Esophagus muscularis mucosa (tissue), 4 donors: ENCODE results near the gene ATP1A3. TPM values are rescaled to one million over a fixed set of nuclear protein-coding genes. Genes with fewer than 3 reads are reported as not detected.
"Not testable (repeated sequence)": the region's sequence is repeated elsewhere in the genome, so short reads cannot be mapped to it uniquely, and the experiment has no call there.

ENCODE experiments used
- DNase-seq: peaks from one replicate; pipeline ENCODE4 v3.0.0-alpha.2; 2017; ENCODE audit errors: extremely low spot score
- H3K27ac ChIP-seq, 4 donors: fragments of 200-600 bp; sonication (generic); replicated peaks in 1 of 4; 1 replicate in 3 of 4; 2 replicates in 1 of 4; pipeline ENCODE4 v1.5.1; 2016 to 2019; ENCODE audit warnings: mild to moderate bottlenecking in 1 of 4
- H3K27me3 ChIP-seq, 4 donors: fragments of 200-600 bp; sonication (generic); one replicate each; pipeline versions ENCODE4 v1.5.1 to v1.6.0; 2016 to 2019
- H3K36me3 ChIP-seq, 4 donors: fragments of 200-600 bp; sonication (generic); one replicate each; pipeline ENCODE4 v1.5.1; 2016 to 2019
- H3K4me1 ChIP-seq, 4 donors: fragments of 200-600 bp; sonication (generic); one replicate each; pipeline ENCODE4 v1.5.1; 2016 to 2019
- H3K4me3 ChIP-seq, 4 donors: fragments of 200-600 bp; sonication (generic); 1 replicate in 2 of 4; 2 replicates in 2 of 4; pipeline ENCODE4 v1.5.1; 2016 to 2019; ENCODE audit warnings: mild to moderate bottlenecking in 4 of 4, moderate library complexity in 1 of 4
- H3K9me3 ChIP-seq, 4 donors: fragments of 200-600 bp; sonication (generic); 1 replicate in 3 of 4; 2 replicates in 1 of 4; pipeline ENCODE4 v1.5.1; 2016 to 2019
- EP300 ChIP-seq: sonication (generic); formaldehyde crosslinking; IDR thresholded peaks from one replicate; pipeline ENCODE4 v1.6.1; 2017; ENCODE audit warnings: antibody characterized with exemption
- POLR2A ChIP-seq: fragments of 450-650 bp; IDR thresholded peaks from one replicate; pipeline ENCODE4 v1.6.1; 2017; ENCODE audit warnings: antibody characterized with exemption, moderate library complexity, mild to moderate bottlenecking, low read depth
- POLR2AphosphoS5 ChIP-seq, 2 donors: sonication (generic); formaldehyde crosslinking; IDR thresholded peaks; one replicate each; pipeline ENCODE4 v1.6.1; 2017; ENCODE audit warnings: antibody characterized with exemption in 2 of 2
- WGBS: methylation state at CpG from one replicate; pipeline ENCODE4 v1.1.5; 2018; 5-methylcytosine and 5-hydroxymethylcytosine counted together
- intact Hi-C: fragments of 100-400 bp; cut with DNase I; formaldehyde crosslinking; loops from one replicate; pipeline ENCODE4 v1.15.1; 2023
- total RNA-seq, 4 donors: library from RNA; depleted of rRNA; stranded (reverse); fragments of >200 nt; gene quantifications; one replicate each; pipeline versions ENCODE4 v1.1.0 to v1.2.1, GENCODE V29; 2016
- TF ChIP-seq, protein P1 (sequence below), 3 experiments: fragments of 200-600 bp in 2 of 3; fragments of 450-650 bp in 1 of 3; sonication (generic) in 2 of 3; IDR thresholded peaks; one replicate each; pipeline ENCODE4 v1.5.1; 2017 to 2019; ENCODE audit warnings: antibody characterized with exemption in 3 of 3, mild to moderate bottlenecking in 2 of 3, moderate library complexity in 1 of 3

The ATP1A3 gene
- total RNA-seq, 4 donors from 2014 or later = 2.1 to 4.3 (median 3.5) TPM

DNA sequence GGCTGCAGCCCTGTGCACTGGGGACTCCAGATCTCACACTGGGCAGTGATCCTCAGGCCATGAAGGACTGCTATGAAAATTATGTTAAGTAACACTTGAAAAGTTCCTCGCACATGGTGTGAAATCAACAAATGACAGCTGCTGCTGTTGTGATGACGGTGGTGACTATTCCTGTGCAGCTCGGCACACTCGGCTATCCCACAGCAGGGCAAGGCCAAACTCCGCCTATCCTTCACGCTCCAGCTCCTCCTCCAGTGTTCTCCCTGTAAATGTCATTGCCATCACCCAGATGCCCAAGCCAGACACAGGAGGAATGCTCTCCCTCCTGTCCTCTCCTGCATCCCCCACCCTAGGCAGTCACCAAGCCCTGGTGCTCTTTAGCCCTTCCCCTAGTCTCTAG, 44.6 kb upstream of the ATP1A3 start:
- Histone ChIP-seq H3K27me3 (no peaks in the 10 kb centered on the region), H3K4me1 (peaks cover 0 to 8% (median 3%) of the 10 kb centered on the region in 4 donors), H3K27ac (no peak overlapping the region), H3K9me3 (no peaks in the 10 kb centered on the region), H3K36me3 (peaks cover 0 to 69% (median 17%) of the 10 kb centered on the region in 4 donors), H3K4me3 (no peak overlapping the region)
- 69% methylated on average over 6 of the region's 6 CpGs for WGBS
- no peak for DNase-seq
- TF ChIP-seq POLR2A (no peak), POLR2AphosphoS5 (IDR thresholded peaks at IDR 0.05) (no peak), EP300 (no peak)
- TF ChIP-seq, protein P1, sequence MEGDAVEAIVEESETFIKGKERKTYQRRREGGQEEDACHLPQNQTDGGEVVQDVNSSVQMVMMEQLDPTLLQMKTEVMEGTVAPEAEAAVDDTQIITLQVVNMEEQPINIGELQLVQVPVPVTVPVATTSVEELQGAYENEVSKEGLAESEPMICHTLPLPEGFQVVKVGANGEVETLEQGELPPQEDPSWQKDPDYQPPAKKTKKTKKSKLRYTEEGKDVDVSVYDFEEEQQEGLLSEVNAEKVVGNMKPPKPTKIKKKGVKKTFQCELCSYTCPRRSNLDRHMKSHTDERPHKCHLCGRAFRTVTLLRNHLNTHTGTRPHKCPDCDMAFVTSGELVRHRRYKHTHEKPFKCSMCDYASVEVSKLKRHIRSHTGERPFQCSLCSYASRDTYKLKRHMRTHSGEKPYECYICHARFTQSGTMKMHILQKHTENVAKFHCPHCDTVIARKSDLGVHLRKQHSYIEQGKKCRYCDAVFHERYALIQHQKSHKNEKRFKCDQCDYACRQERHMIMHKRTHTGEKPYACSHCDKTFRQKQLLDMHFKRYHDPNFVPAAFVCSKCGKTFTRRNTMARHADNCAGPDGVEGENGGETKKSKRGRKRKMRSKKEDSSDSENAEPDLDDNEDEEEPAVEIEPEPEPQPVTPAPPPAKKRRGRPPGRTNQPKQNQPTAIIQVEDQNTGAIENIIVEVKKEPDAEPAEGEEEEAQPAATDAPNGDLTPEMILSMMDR (IDR thresholded peaks at IDR 0.05) = no peak
- intact Hi-C loops = no loop called here

DNA sequence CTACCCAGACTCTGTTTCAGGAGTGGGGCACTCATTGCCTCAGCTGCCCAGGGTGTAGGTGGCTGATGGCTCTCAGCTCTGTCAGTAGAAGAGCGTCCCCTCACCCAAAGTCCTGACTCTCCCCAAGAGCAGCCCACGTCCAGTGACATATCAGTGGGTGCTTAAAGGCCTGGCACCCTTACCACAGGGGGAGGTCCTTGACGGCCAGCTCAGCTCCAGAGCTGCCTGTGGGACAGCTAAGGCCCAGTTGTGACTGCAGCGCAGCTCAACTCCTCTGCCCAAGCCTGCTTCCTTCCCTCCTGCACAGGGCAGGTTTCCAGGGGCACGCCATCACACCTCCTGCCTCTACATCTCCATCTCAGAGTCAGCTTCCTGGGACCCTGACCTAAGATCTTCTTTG, 43.6 kb upstream of the ATP1A3 start:
- intact Hi-C loops = no loop called here
- TF ChIP-seq POLR2AphosphoS5 (IDR thresholded peaks at IDR 0.05) (no peak), POLR2A (no peak), EP300 (no peak)
- TF ChIP-seq, protein P1 (IDR thresholded peaks at IDR 0.05) = no peak
- H3K27ac ChIP-seq = no peak overlapping the region

DNA sequence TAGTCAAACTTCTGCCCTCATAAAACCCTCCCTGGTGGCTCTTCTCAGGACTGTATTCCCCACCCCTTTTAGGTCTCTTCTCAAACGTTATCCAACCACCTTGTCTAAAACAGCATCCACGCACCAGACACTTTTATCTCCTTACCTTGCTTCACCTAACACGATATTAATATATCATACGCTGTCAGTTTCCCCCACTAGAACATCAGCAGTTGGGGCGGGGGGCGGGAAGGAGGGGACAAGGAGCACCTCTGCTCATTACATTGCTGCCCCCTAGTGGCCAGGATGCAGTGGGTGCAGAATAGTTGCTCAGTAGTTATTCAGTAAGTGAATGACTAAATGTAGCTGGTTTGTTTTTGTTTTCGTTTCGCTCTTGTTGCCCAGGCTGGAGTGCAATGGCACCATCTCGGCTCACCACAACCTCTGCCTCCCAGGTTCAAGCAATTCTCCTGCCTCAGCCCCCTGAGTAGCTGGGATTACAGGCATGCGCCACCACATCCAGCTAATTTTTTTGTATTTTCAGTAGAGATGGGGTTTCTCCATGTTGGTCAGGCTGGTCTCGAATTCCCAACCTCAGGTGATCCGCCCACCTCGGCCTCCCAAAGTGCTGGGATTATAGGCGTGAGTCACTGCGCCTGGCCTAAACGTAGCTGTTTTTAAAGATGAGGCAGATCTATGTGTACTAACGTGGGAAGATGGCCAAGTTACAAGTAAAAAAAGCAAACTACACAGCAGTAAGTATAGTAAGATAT, 40.8 kb upstream of the ATP1A3 start:
- H3K9me3 ChIP-seq, DNase-seq, H3K27me3 ChIP-seq, intact Hi-C loops, H3K27ac ChIP-seq: not testable (repeated sequence)
- Histone ChIP-seq H3K4me1 (peaks cover 8 to 12% (median 9%) of the 10 kb centered on the region in 4 donors), H3K4me3 (peak overlapping the region in 1 of 4 donors; percentile 5), H3K36me3 (peaks cover 0 to 36% (median 7%) of the 10 kb centered on the region in 4 donors)
- TF ChIP-seq, protein P1 (IDR thresholded peaks at IDR 0.05) = peak; percentile 71 to 91 (median 83)
- WGBS = 38% methylated on average over 17 of the region's 17 CpGs

More for the DNA sequence above, 43.6 kb upstream of the ATP1A3 start:
- no peak for DNase-seq
- 73% methylated on average over 5 of the region's 5 CpGs for WGBS
- H3K4me3 ChIP-seq = no peak overlapping the region
- no peaks in the 10 kb centered on the region for H3K27me3 ChIP-seq
- H3K4me1 ChIP-seq = peaks cover under 1 to 8% (median 4%) of the 10 kb centered on the region in 4 donors
- H3K9me3 ChIP-seq = no peaks in the 10 kb centered on the region
- peaks cover 0 to 60% (median 15%) of the 10 kb centered on the region in 4 donors for H3K36me3 ChIP-seq

DNA sequence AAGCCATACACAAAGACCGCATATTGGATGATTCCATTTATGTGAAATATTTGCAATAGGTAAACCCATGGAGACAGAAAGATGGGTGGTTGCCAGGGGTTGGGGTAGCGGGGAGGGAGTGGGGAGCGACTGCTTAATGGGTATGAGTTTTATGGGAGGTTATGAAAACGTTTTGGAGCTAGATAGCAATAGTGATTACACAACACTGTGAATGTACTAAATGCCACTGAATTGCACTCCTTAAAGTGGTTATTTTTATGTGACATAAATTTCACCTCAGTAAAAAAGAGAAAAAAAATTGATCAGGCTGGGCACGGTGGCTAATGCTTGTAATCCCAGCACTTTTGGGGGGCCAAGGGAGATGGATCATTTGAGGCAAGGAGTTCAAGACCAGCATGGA, 39.4 kb upstream of the ATP1A3 start:
- TF ChIP-seq EP300 (no peak), POLR2A (no peak), POLR2AphosphoS5 (IDR thresholded peaks at IDR 0.05) (no peak)
- TF ChIP-seq, protein P1 (IDR thresholded peaks at IDR 0.05) = no peak
- DNase-seq = no peak
- Histone ChIP-seq H3K4me1 (peaks cover 8 to 12% (median 9%) of the 10 kb centered on the region in 4 donors), H3K36me3 (peaks cover 0 to 35% (median 7%) of the 10 kb centered on the region in 4 donors), H3K27me3 (no peaks in the 10 kb centered on the region), H3K4me3 (no peak overlapping the region), H3K9me3 (no peaks in the 10 kb centered on the region), H3K27ac (no peak overlapping the region)
- 70% methylated on average over 5 of the region's 5 CpGs for WGBS
- intact Hi-C loops = no loop called here
